Measurements from ENCODE around the gene RNASEH2A.

RNASEH2A gene

GRCh38 chr19:12785431-12786031 is 20.9 kb upstream of the RNASEH2A start:
- Histone ChIP-seq H3K4ac (ENCODE audit: low read depth in 1 of 2, low read length in 2 of 2) (peak overlapping the region; percentile 85 to 95), H3K79me1 (replicated peaks; ENCODE audit: low read length, poor library complexity, severe bottlenecking) (peaks cover 1% of the 10 kb centered on the region), H2AFZ (ENCODE audit: low read depth, low read length) (no peak overlapping the region), H2AK5ac (ENCODE audit: low read length, severe bottlenecking) (peak overlapping the region; percentile 84), H3K4me3 (ENCODE audit: insufficient read depth in 1 of 2, low read depth in 1 of 2, low read length in 2 of 2) (no peak overlapping the region), H3K23ac (ENCODE audit: low read length in 2 of 2) (no peak overlapping the region), H3K14ac (ENCODE audit: low read length in 2 of 2) (peak overlapping the region in 1 of 2 experiments; percentile 56), H3K9ac (ENCODE audit: low read length) (peak overlapping the region; percentile 40), H3K27ac (ENCODE audit: low read length, poor library complexity, severe bottlenecking) (peak overlapping the region; percentile 13), H2BK12ac (ENCODE audit: low read length in 2 of 2) (peak overlapping the region; percentile 12 to 95), H3K4me1 (ENCODE audit: control insufficient read depth, insufficient read depth, low read depth, low read length) (peaks cover 54% of the 10 kb centered on the region), H3K18ac (ENCODE audit: low read depth in 1 of 2, low read length in 2 of 2) (peak overlapping the region; percentile 89 to 91), H3K9me3 (ENCODE audit: control insufficient read depth, low read length) (no peaks in the 10 kb centered on the region), H2BK120ac (ENCODE audit: low read depth, low read length) (peak overlapping the region; percentile 88), H2BK15ac (ENCODE audit: low read depth, poor library complexity, severe bottlenecking) (peak overlapping the region; percentile 95), H4K8ac (ENCODE audit: low read length) (peak overlapping the region; percentile 83), H3K27me3 (ENCODE audit: control insufficient read depth in 1 of 2, insufficient read depth in 1 of 2, low read length in 2 of 2) (no peaks in the 10 kb centered on the region), H4K91ac (ENCODE audit: low read length) (peak overlapping the region; percentile 90), H3K4me2 (ENCODE audit: low read length, poor library complexity, severe bottlenecking) (no peak overlapping the region), H2BK5ac (ENCODE audit: low read depth, low read length, poor library complexity, severe bottlenecking) (no peak overlapping the region), H3K36me3 (ENCODE audit: control insufficient read depth in 1 of 2, insufficient read depth in 2 of 2, low read depth in 1 of 2, low read length in 2 of 2) (no peaks in the 10 kb centered on the region)
- DNase-seq = no peak
- WGBS = 85% methylated on average over 4 of the region's 4 CpGs

GRCh38 chr19:12786141-12786870 is 20.1 kb upstream of the RNASEH2A start:
- Histone ChIP-seq H3K36me3 (ENCODE audit: control insufficient read depth in 1 of 2, insufficient read depth in 2 of 2, low read depth in 1 of 2, low read length in 2 of 2) (no peaks in the 10 kb centered on the region), H3K4me3 (ENCODE audit: insufficient read depth in 1 of 2, low read depth in 1 of 2, low read length in 2 of 2) (no peak overlapping the region), H2BK120ac (ENCODE audit: low read depth, low read length) (peak overlapping the region; percentile 88), H3K27me3 (ENCODE audit: control insufficient read depth in 1 of 2, insufficient read depth in 1 of 2, low read length in 2 of 2) (no peaks in the 10 kb centered on the region), H3K27ac (ENCODE audit: low read length, poor library complexity, severe bottlenecking) (peak overlapping the region; percentile 13), H3K4me1 (ENCODE audit: control insufficient read depth, insufficient read depth, low read depth, low read length) (peaks cover 60% of the 10 kb centered on the region), H3K23ac (ENCODE audit: low read length in 2 of 2) (no peak overlapping the region), H2BK15ac (ENCODE audit: low read depth, poor library complexity, severe bottlenecking) (peak overlapping the region; percentile 95), H2BK5ac (ENCODE audit: low read depth, low read length, poor library complexity, severe bottlenecking) (peak overlapping the region; percentile 66), H3K18ac (ENCODE audit: low read depth in 1 of 2, low read length in 2 of 2) (peak overlapping the region; percentile 89 to 91), H4K91ac (ENCODE audit: low read length) (peak overlapping the region; percentile 90), H2AK5ac (ENCODE audit: low read length, severe bottlenecking) (peak overlapping the region; percentile 63), H2BK12ac (ENCODE audit: low read length in 2 of 2) (peak overlapping the region; percentile 12 to 95), H3K9me3 (ENCODE audit: control insufficient read depth, low read length) (no peaks in the 10 kb centered on the region), H3K4ac (ENCODE audit: low read depth in 1 of 2, low read length in 2 of 2) (peak overlapping the region; percentile 85 to 95), H2AFZ (ENCODE audit: low read depth, low read length) (no peak overlapping the region), H3K79me1 (replicated peaks; ENCODE audit: low read length, poor library complexity, severe bottlenecking) (peaks cover 1% of the 10 kb centered on the region), H3K14ac (ENCODE audit: low read length in 2 of 2) (no peak overlapping the region), H3K4me2 (ENCODE audit: low read length, poor library complexity, severe bottlenecking) (no peak overlapping the region), H3K9ac (ENCODE audit: low read length) (peak overlapping the region; percentile 40), H4K8ac (ENCODE audit: low read length) (peak overlapping the region; percentile 80)
- 78% methylated on average over 18 of the region's 18 CpGs for WGBS
- DNase-seq = peak; percentile 42

- Histone ChIP-seq H2BK15ac (ENCODE audit: low read depth, poor library complexity, severe bottlenecking) (peak overlapping the region; percentile 95), H3K36me3 (ENCODE audit: control insufficient read depth in 1 of 2, insufficient read depth in 2 of 2, low read depth in 1 of 2, low read length in 2 of 2) (no peaks in the 10 kb centered on the region), H3K4me2 (ENCODE audit: low read length, poor library complexity, severe bottlenecking) (no peak overlapping the region), H3K27me3 (ENCODE audit: control insufficient read depth in 1 of 2, insufficient read depth in 1 of 2, low read length in 2 of 2) (no peaks in the 10 kb centered on the region), H3K23ac (ENCODE audit: low read length in 2 of 2) (no peak overlapping the region), H3K4me3 (ENCODE audit: insufficient read depth in 1 of 2, low read depth in 1 of 2, low read length in 2 of 2) (no peak overlapping the region), H2AK5ac (ENCODE audit: low read length, severe bottlenecking) (peak overlapping the region; percentile 6), H2BK5ac (ENCODE audit: low read depth, low read length, poor library complexity, severe bottlenecking) (no peak overlapping the region), H4K8ac (ENCODE audit: low read length) (no peak overlapping the region), H2AFZ (ENCODE audit: low read depth, low read length) (no peak overlapping the region), H3K79me1 (replicated peaks; ENCODE audit: low read length, poor library complexity, severe bottlenecking) (peaks cover 1% of the 10 kb centered on the region), H4K91ac (ENCODE audit: low read length) (peak overlapping the region; percentile 34), H2BK120ac (ENCODE audit: low read depth, low read length) (peak overlapping the region; percentile 36), H3K18ac (ENCODE audit: low read depth in 1 of 2, low read length in 2 of 2) (peak overlapping the region; percentile 44 to 79), H3K14ac (ENCODE audit: low read length in 2 of 2) (no peak overlapping the region), H2BK12ac (ENCODE audit: low read length in 2 of 2) (peak overlapping the region in 1 of 2 experiments; percentile 47), H3K4me1 (ENCODE audit: control insufficient read depth, insufficient read depth, low read depth, low read length) (peaks cover 60% of the 10 kb centered on the region), H3K9ac (ENCODE audit: low read length) (peak overlapping the region; percentile 36), H3K27ac (ENCODE audit: low read length, poor library complexity, severe bottlenecking) (no peak overlapping the region), H3K4ac (ENCODE audit: low read depth in 1 of 2, low read length in 2 of 2) (no peak overlapping the region), H3K9me3 (ENCODE audit: control insufficient read depth, low read length) (no peaks in the 10 kb centered on the region)
- WGBS = 93% methylated on average over 3 of the region's 3 CpGs
- no peak for DNase-seq
Measured at GRCh38 chr19:12786952-12787351, 19.4 kb upstream of the RNASEH2A start.

- no peak overlapping the region for H3K18ac ChIP-seq (ENCODE audit: low read depth in 1 of 2, low read length in 2 of 2)
- no peak overlapping the region for H2BK15ac ChIP-seq (ENCODE audit: low read depth, poor library complexity, severe bottlenecking)
- peaks cover 55% of the 10 kb centered on the region for H3K4me1 ChIP-seq (ENCODE audit: control insufficient read depth, insufficient read depth, low read depth, low read length)
- no peak overlapping the region for H3K23ac ChIP-seq (ENCODE audit: low read length in 2 of 2)
- peak overlapping the region; percentile 36 for H2BK120ac ChIP-seq (ENCODE audit: low read depth, low read length)
- no peak overlapping the region for H3K4me3 ChIP-seq (ENCODE audit: insufficient read depth in 1 of 2, low read depth in 1 of 2, low read length in 2 of 2)
- no peak overlapping the region for H2BK12ac ChIP-seq (ENCODE audit: low read length in 2 of 2)
- no peaks in the 10 kb centered on the region for H3K79me1 ChIP-seq (replicated peaks; ENCODE audit: low read length, poor library complexity, severe bottlenecking)
- no peaks in the 10 kb centered on the region for H3K9me3 ChIP-seq (ENCODE audit: control insufficient read depth, low read length)
- WGBS = 90% methylated on average over 6 of the region's 10 CpGs
- H3K27ac ChIP-seq (ENCODE audit: low read length, poor library complexity, severe bottlenecking) = no peak overlapping the region
- no peak overlapping the region for H4K8ac ChIP-seq (ENCODE audit: low read length)
- H3K14ac ChIP-seq (ENCODE audit: low read length in 2 of 2) = no peak overlapping the region
- H2AFZ ChIP-seq (ENCODE audit: low read depth, low read length) = no peak overlapping the region
- H2AK5ac ChIP-seq (ENCODE audit: low read length, severe bottlenecking) = no peak overlapping the region
- no peak overlapping the region for H3K4me2 ChIP-seq (ENCODE audit: low read length, poor library complexity, severe bottlenecking)
- H3K9ac ChIP-seq (ENCODE audit: low read length) = no peak overlapping the region
- no peak overlapping the region for H3K4ac ChIP-seq (ENCODE audit: low read depth in 1 of 2, low read length in 2 of 2)
- no peak overlapping the region for H2BK5ac ChIP-seq (ENCODE audit: low read depth, low read length, poor library complexity, severe bottlenecking)
- H4K91ac ChIP-seq (ENCODE audit: low read length) = no peak overlapping the region
- H3K36me3 ChIP-seq (ENCODE audit: control insufficient read depth in 1 of 2, insufficient read depth in 2 of 2, low read depth in 1 of 2, low read length in 2 of 2) = peaks cover 0 to 3% of the 10 kb centered on the region in 2 experiments
- H3K27me3 ChIP-seq (ENCODE audit: control insufficient read depth in 1 of 2, insufficient read depth in 1 of 2, low read length in 2 of 2) = no peaks in the 10 kb centered on the region
- DNase-seq = no peak
Measured at GRCh38 chr19:12787458-12787857, 18.9 kb upstream of the RNASEH2A start.

Data from mesenchymal stem cell (in vitro differentiated cells and primary cell).